Measurements from ENCODE around the gene RAB3GAP2.

DNA sequence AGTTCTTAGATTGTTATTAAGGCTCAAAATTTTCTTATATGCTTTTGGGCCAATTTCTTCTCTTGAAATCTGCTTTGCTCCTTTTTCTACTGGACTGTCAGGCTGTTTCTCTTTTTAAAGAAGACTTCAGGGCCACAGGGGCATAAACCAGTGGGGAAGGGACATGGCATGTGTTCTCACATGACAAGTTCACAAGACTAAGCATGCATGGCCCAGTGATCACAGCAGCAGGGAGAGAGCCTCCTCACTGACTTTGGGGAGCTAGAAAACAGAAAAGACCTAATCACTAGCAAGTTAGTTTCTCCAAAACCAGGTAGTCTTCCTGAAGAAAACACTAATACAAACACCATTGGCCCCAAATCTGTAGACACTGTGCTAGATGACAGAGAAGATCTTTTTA is 64.8 kb downstream of the RAB3GAP2 start:
- TF ChIP-seq POLR2A (IDR thresholded peaks at IDR 0.05) (no peak), CTCF (IDR thresholded peaks at IDR 0.05 in 8 of 11, conservative IDR thresholded peaks at IDR 0.05 in 3 of 11) (no peak)

Measured in spleen (tissue), 7 donors.